Measurements from ENCODE around the gene GPALPP1. TPM values are rescaled to one million over a fixed set of nuclear protein-coding genes. Genes with fewer than 3 reads are reported as not detected.

Gene GPALPP1
- total RNA-seq, 2 experiments from 2014 or later: 18.9 to 20.8 TPM

- Histone ChIP-seq H3K27me3 (ENCODE audit: control insufficient read depth in 1 of 2, insufficient read depth in 2 of 2, low read length in 2 of 2) (no peaks in the 10 kb centered on the region), H3K4me1 (ENCODE audit: insufficient read depth, low read length) (no peaks in the 10 kb centered on the region), H3K36me3 (ENCODE audit: insufficient read depth, low read length) (peaks cover 8% of the 10 kb centered on the region), H3K9me3 (ENCODE audit: control insufficient read depth in 1 of 2, insufficient read depth in 1 of 2, low read length in 2 of 2) (no peaks in the 10 kb centered on the region), H3K27ac (ENCODE audit: low read depth in 1 of 2, low read length in 2 of 2) (no peak overlapping the region), H3K4me3 (ENCODE audit: low read length) (no peak overlapping the region)
- Mint-ChIP-seq H3K27ac (no peak overlapping the region), H3K36me3 (ENCODE audit: low read depth) (peaks cover 32% of the 10 kb centered on the region), H3K4me3 (no peak overlapping the region), H3K9me3 (no peaks in the 10 kb centered on the region), H3K27me3 (no peaks in the 10 kb centered on the region), H3K4me1 (ENCODE audit: low read depth) (no peaks in the 10 kb centered on the region)
- ChIA-PET CTCF (interaction anchor here (1.0 kb wide), 1 partner anchor 34 kb away, joined by 3 read pairs; no protein-coding TSS in a partner anchor), POLR2A (no interaction called here)
- DNase-seq: no peak
- intact Hi-C loops (cut with DNase I, micrococcal nuclease): no loop called here
- no peak for ATAC-seq (ENCODE audit: poor library complexity)
- TF ChIP-seq CTCF (IDR thresholded peaks at IDR 0.05): no peak
Observed at GRCh38 chr13:44952671-44953070, 36.7 kb upstream of the GPALPP1 start.

- Mint-ChIP-seq H3K4me3 (no peak overlapping the region), H3K27me3 (no peaks in the 10 kb centered on the region), H3K36me3 (ENCODE audit: low read depth) (peaks cover 37% of the 10 kb centered on the region), H3K27ac (no peak overlapping the region), H3K9me3 (no peaks in the 10 kb centered on the region), H3K4me1 (ENCODE audit: low read depth) (no peaks in the 10 kb centered on the region)
- no peak overlapping the region for H3K4me3 ChIP-seq (ENCODE audit: low read length)
- no peak overlapping the region for H3K27ac ChIP-seq (ENCODE audit: low read depth in 1 of 2, low read length in 2 of 2)
- peaks cover 4% of the 10 kb centered on the region for H3K36me3 ChIP-seq (ENCODE audit: insufficient read depth, low read length)
- no peak for TF ChIP-seq CTCF (IDR thresholded peaks at IDR 0.05)
- no peaks in the 10 kb centered on the region for H3K27me3 ChIP-seq (ENCODE audit: control insufficient read depth in 1 of 2, insufficient read depth in 2 of 2, low read length in 2 of 2)
- H3K9me3 ChIP-seq (ENCODE audit: control insufficient read depth in 1 of 2, insufficient read depth in 1 of 2, low read length in 2 of 2): no peaks in the 10 kb centered on the region
- DNase-seq: no peak
- intact Hi-C loops (cut with DNase I, micrococcal nuclease): no loop called here
- ChIA-PET POLR2A (interaction anchor here (1.1 kb wide), 2 partner anchors 37 to 1076 kb away, joined by 3 read pairs; no protein-coding TSS in a partner anchor), CTCF (no interaction called here)
- no peaks in the 10 kb centered on the region for H3K4me1 ChIP-seq (ENCODE audit: insufficient read depth, low read length)
- no peak for ATAC-seq (ENCODE audit: poor library complexity)
Observed at GRCh38 chr13:44954224-44954623, 35.1 kb upstream of the GPALPP1 start.

- no peaks in the 10 kb centered on the region for H3K27me3 ChIP-seq (ENCODE audit: control insufficient read depth in 1 of 2, insufficient read depth in 2 of 2, low read length in 2 of 2)
- Mint-ChIP-seq H3K36me3 (ENCODE audit: low read depth) (peaks cover 44% of the 10 kb centered on the region), H3K4me1 (ENCODE audit: low read depth) (no peaks in the 10 kb centered on the region), H3K27ac (no peak overlapping the region), H3K4me3 (no peak overlapping the region), H3K9me3 (no peaks in the 10 kb centered on the region), H3K27me3 (no peaks in the 10 kb centered on the region)
- intact Hi-C loops (cut with DNase I, micrococcal nuclease): no loop called here
- H3K9me3 ChIP-seq (ENCODE audit: control insufficient read depth in 1 of 2, insufficient read depth in 1 of 2, low read length in 2 of 2): no peaks in the 10 kb centered on the region
- ATAC-seq (ENCODE audit: poor library complexity) (no peak), DNase-seq (no peak)
- POLR2A ChIA-PET: interaction anchor here (1.1 kb wide), 1 partner anchor 1077 kb away, joined by 3 read pairs; no protein-coding TSS in a partner anchor
- no peak for TF ChIP-seq CTCF (IDR thresholded peaks at IDR 0.05)
- H3K27ac ChIP-seq (ENCODE audit: low read depth in 1 of 2, low read length in 2 of 2): no peak overlapping the region
- CTCF ChIA-PET: no interaction called here
- no peaks in the 10 kb centered on the region for H3K36me3 ChIP-seq (ENCODE audit: insufficient read depth, low read length)
- no peak overlapping the region for H3K4me3 ChIP-seq (ENCODE audit: low read length)
- H3K4me1 ChIP-seq (ENCODE audit: insufficient read depth, low read length): no peaks in the 10 kb centered on the region
Observed at GRCh38 chr13:44955406-44955805, 33.9 kb upstream of the GPALPP1 start.
